Suprapubic skin (tissue), 3 donors: ENCODE data around the gene CDH13.

Source experiments
- POLR2AphosphoS5 ChIP-seq, 3 donors: sonication (generic); formaldehyde crosslinking; IDR thresholded peaks; one replicate each; pipeline ENCODE4 v1.6.1; 2017; ENCODE audit warnings: antibody characterized with exemption in 3 of 3
- TF ChIP-seq, protein P1 (sequence below), 2 donors: fragments of 200-600 bp in 1 of 2; fragments of 450-650 bp in 1 of 2; sonication (generic) in 1 of 2; IDR thresholded peaks; one replicate each; pipeline ENCODE4 v1.5.1; 2016 to 2019; ENCODE audit warnings: antibody characterized with exemption in 2 of 2, mild to moderate bottlenecking in 1 of 2, moderate library complexity in 1 of 2

DNA sequence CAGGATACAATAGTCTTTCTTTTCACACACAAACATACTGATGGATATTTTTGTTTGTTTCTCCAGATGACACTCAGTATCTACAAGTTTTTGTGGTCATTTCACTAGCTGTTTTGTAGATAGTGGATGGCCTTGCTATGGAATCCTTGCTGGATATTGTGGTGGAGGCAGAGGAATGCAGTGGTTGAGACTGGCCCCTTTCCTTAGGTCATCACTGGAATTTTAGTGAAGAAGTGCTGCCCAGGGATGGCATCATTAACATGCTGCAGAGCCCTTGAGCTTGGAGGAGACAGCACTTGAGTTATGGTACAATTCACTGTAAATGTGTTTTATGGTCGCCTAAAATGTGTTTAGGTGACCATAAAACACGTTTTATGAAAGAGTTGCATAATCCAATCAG is 725.1 kb downstream of the CDH13 start:
- TF ChIP-seq, protein P1, sequence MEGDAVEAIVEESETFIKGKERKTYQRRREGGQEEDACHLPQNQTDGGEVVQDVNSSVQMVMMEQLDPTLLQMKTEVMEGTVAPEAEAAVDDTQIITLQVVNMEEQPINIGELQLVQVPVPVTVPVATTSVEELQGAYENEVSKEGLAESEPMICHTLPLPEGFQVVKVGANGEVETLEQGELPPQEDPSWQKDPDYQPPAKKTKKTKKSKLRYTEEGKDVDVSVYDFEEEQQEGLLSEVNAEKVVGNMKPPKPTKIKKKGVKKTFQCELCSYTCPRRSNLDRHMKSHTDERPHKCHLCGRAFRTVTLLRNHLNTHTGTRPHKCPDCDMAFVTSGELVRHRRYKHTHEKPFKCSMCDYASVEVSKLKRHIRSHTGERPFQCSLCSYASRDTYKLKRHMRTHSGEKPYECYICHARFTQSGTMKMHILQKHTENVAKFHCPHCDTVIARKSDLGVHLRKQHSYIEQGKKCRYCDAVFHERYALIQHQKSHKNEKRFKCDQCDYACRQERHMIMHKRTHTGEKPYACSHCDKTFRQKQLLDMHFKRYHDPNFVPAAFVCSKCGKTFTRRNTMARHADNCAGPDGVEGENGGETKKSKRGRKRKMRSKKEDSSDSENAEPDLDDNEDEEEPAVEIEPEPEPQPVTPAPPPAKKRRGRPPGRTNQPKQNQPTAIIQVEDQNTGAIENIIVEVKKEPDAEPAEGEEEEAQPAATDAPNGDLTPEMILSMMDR (IDR thresholded peaks at IDR 0.05) = no peak
- no peak for TF ChIP-seq POLR2AphosphoS5 (IDR thresholded peaks at IDR 0.05)
